NCI-H345 (cell line): ENCODE results near the gene KLC3.

Experiments used
- DNase-seq: peaks from one replicate; lab custom pipeline; 2025; lab: John Stamatoyannopoulos, UW

KLC3 gene

GRCh38 chr19:45349126-45349415, 8.5 kb downstream of the KLC3 start:
- DNase-seq: no peak

GRCh38 chr19:45349430-45349941, 8.9 kb downstream of the KLC3 start:
- DNase-seq: no peak

- no peak for DNase-seq
These were observed 10.0 kb downstream of the KLC3 start for GRCh38 chr19:45350477-45351058.

- DNase-seq: no peak
These were observed 10.9 kb downstream of the KLC3 start for GRCh38 chr19:45351401-45351952.

- no peak for DNase-seq
These were observed 11.5 kb downstream of the KLC3 start for GRCh38 chr19:45352062-45352461.

GRCh38 chr19:45352471-45352870, 11.9 kb downstream of the KLC3 start:
- DNase-seq: no peak

- DNase-seq: no peak
These were observed 12.6 kb downstream of the KLC3 start for GRCh38 chr19:45352914-45353796.

- no peak for DNase-seq
These were observed 13.8 kb downstream of the KLC3 start for GRCh38 chr19:45354241-45354842.

GRCh38 chr19:45355402-45355801, 14.9 kb downstream of the KLC3 start:
- no peak for DNase-seq

- no peak for DNase-seq
These were observed 15.4 kb downstream of the KLC3 start for GRCh38 chr19:45355910-45356309.

- no peak for DNase-seq
These were observed 16.4 kb downstream of the KLC3 start for GRCh38 chr19:45356760-45357444.

GRCh38 chr19:45357445-45357783, 16.9 kb downstream of the KLC3 start:
- DNase-seq: no peak

- DNase-seq: no peak
These were observed 17.8 kb downstream of the KLC3 start for GRCh38 chr19:45358213-45358792.

GRCh38 chr19:45361608-45362007, 21.1 kb downstream of the KLC3 start:
- DNase-seq: no peak

- no peak for DNase-seq
These were observed 21.7 kb downstream of the KLC3 start for GRCh38 chr19:45362291-45362690.

GRCh38 chr19:45363861-45364459, 23.4 kb downstream of the KLC3 start:
- DNase-seq: no peak

GRCh38 chr19:45364696-45365095, 24.1 kb downstream of the KLC3 start:
- DNase-seq: no peak

- no peak for DNase-seq
These were observed 27.6 kb downstream of the KLC3 start for GRCh38 chr19:45368127-45368526.

- DNase-seq: no peak
These were observed 28.3 kb downstream of the KLC3 start for GRCh38 chr19:45368737-45369340.

- peak; percentile 96 for DNase-seq
These were observed 30.1 kb downstream of the KLC3 start, which contains the start of gene ERCC2 for GRCh38 chr19:45370410-45371204. Gene ERCC2, minus strand, starts transcription at chr19:45370573. Its CDS starts 33 bp downstream, at chr19:45370540.
